GM12801 (cell line): ENCODE measurements around the gene TFDP2.

Experiments used
- CTCF ChIP-seq: IDR thresholded peaks from one replicate; pipeline ENCODE4 v1.5.1; 2011; ENCODE audit warnings: control low read depth; ENCODE audit not compliant: insufficient read length; ENCODE audit errors: extremely low read depth

Gene TFDP2

DNA sequence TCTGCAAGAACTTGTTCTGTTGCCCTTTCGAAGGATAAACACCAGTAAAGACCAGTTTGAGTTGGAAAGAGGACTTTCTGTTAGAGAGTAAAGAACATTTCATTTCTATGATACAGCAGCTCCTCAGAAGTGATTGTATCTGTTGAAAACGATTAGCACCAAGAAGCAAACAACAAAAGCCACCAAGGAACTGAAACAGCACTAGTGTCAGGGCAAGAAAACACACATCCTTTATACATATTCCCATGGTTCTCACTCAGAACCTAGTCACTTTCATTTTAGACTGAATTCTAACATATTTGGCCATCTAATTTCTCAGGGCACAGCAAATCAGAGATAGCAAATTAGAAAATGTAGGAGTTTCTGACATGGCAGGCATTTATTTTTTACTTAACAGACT, 156.8 kb downstream of the TFDP2 start:
- no peak for TF ChIP-seq CTCF

- no peak for TF ChIP-seq CTCF
Observed at GRCh38 chr3:141986548-141987107, 162.7 kb downstream of the TFDP2 start.

DNA sequence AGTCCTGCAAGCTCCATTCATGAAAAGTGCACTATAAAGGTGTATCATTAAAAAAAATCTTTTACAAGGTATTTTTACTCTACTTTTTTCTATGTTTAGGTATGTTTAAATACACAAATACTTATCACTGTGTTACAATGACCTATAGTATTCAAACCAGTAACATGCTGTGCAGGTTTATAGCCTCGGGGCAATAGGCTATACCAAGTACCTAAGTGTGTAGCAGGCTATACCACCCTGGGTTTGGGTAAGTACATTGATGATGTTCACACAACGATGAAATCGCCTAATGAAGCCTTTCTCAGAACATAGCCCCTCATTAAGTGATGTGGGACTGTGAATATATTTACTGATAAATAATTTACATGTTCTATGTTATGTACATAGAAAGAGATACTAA, 168.3 kb downstream of the TFDP2 start:
- TF ChIP-seq CTCF: no peak

DNA sequence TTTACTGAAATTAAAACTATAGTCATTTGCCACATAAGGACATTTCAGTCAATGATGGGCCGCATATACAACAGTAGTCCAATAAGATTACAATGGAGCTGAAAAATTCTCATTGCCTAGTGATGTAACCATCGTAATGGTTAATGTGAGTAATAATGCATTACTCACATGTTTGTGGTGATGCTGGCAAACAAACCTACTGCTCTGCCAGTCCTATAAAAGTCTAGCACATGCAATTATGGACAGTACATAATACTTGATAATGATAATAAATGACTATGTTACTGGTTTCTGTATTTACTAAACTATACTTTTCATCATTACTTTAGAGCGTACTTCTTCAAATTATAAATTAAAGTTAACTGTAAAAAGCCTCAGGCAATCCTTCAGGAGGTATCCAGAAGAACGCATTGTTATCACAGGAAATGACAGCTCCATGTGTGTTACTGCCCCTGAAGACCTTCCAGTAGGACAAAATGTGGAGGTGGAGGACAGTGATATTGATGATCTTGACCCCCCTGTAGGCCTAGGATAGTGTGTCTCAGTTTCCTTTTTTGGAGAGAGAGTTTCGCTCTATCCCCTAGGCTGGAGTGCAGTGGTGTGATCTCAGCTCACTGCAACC, 170.2 kb downstream of the TFDP2 start:
- TF ChIP-seq CTCF: no peak

GRCh38 chr3:141972399-141972798, 176.9 kb downstream of the TFDP2 start:
- TF ChIP-seq CTCF: no peak

- no peak for TF ChIP-seq CTCF
Observed at GRCh38 chr3:141971571-141971970, 177.8 kb downstream of the TFDP2 start.

DNA sequence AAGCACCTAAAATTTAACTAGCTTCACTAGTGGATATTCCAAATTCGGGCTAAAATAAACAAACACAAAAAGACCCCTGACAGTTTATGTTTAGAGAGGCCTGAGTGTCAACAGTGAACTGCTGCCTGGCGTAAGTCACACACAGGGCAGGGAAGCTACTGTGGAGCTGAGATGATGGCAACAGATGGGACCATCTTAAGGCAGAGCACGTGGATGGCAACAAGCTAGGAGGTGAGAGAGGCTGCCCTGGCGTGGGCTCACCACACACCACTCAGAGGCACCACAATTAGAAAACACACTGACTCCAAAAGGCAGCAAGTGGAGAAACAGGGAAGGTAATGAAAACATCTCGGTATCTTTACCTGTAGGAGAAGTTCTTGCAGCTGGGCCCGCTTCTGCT, 179.6 kb downstream of the TFDP2 start:
- no peak for TF ChIP-seq CTCF

GRCh38 chr3:141965471-141965870, 183.9 kb downstream of the TFDP2 start:
- no peak for TF ChIP-seq CTCF
